A673 (cell line): ENCODE results near the gene DLGAP1. TPM values are rescaled to one million over a fixed set of nuclear protein-coding genes. Genes with fewer than 3 reads are reported as not detected.
A peak's percentile ranks its signal among the peaks of the same experiment; 100 is the strongest.
"Not testable (repeated sequence)": the region's sequence is repeated elsewhere in the genome, so short reads cannot be mapped to it uniquely, and the experiment has no call there.

Source experiments
- BruUV-seq: library from RNA; stranded (reverse); fragments of 400-500 nt; replicated peaks from 2 replicates; lab custom pipeline; 2021; lab: Mats Ljungman, UMichigan
- CTCF ChIA-PET: fragments of 300-600 bp; sonication (Branson Sonifier 250); formaldehyde crosslinking; loops from one replicate; lab custom pipeline; 2022; ENCODE audit warnings: antibody characterized with exemption; lab: Charles Lee
- POLR2A ChIA-PET: fragments of 300-600 bp; sonication (Branson Sonifier 250); formaldehyde crosslinking; loops from one replicate; lab custom pipeline; 2022; ENCODE audit warnings: antibody characterized with exemption; ENCODE audit not compliant: low non-redundant PET; lab: Charles Lee
- DNase-seq: peaks from one replicate; pipeline ENCODE4 v3.0.0-alpha.2; 2015; ENCODE audit warnings: low spot score
- H3K27ac ChIP-seq: fragments of 200-600 bp; sonication (generic); 2 replicates; pipeline ENCODE4 v1.5.1; 2016; ENCODE audit warnings: mixed run types, low read depth, mild to moderate bottlenecking, mixed read lengths, antibody characterized with exemption, low read length; ENCODE audit not compliant: poor library complexity, severe bottlenecking
- H3K27me3 ChIP-seq: fragments of 200-600 bp; sonication (generic); replicated peaks from 2 replicates; pipeline ENCODE4 v1.6.1; 2017; ENCODE audit warnings: mixed run types, low read depth, mild to moderate bottlenecking, mixed read lengths, antibody characterized with exemption, low read length; ENCODE audit not compliant: insufficient read depth, poor library complexity
- H3K36me3 ChIP-seq: fragments of 200-600 bp; sonication (generic); 2 replicates; pipeline ENCODE4 v1.6.1; 2016; ENCODE audit warnings: mixed run types, mild to moderate bottlenecking, mixed read lengths, antibody characterized with exemption, low read length; ENCODE audit not compliant: insufficient read depth, poor library complexity, severe bottlenecking
- H3K4me1 ChIP-seq: fragments of 200-600 bp; sonication (generic); 2 replicates; pipeline ENCODE4 v1.6.1; 2017; ENCODE audit warnings: mixed run types, mild to moderate bottlenecking, mixed read lengths, antibody characterized with exemption, low read length; ENCODE audit not compliant: insufficient read depth, poor library complexity, severe bottlenecking
- H3K4me3 ChIP-seq: fragments of 200-600 bp; sonication (generic); 2 replicates; pipeline ENCODE4 v1.5.1; 2016; ENCODE audit warnings: low read depth, mixed run types, mild to moderate bottlenecking, mixed read lengths, low read length; ENCODE audit not compliant: poor library complexity, severe bottlenecking
- H3K9me3 ChIP-seq: fragments of 200-600 bp; sonication (generic); 2 replicates; pipeline ENCODE4 v1.6.1; 2016; ENCODE audit warnings: mixed run types, low read depth, mild to moderate bottlenecking, mixed read lengths, antibody characterized with exemption, low read length; ENCODE audit not compliant: poor library complexity, severe bottlenecking
- EZH2 ChIP-seq: fragments of 200-600 bp; sonication (generic); IDR thresholded peaks from 2 replicates; pipeline ENCODE4 v1.6.1; 2017; ENCODE audit warnings: borderline replicate concordance, low read depth, mild to moderate bottlenecking, mixed read lengths, antibody characterized with exemption, low read length; ENCODE audit not compliant: poor library complexity, severe bottlenecking
- intact Hi-C: fragments of 100-400 bp; cut with micrococcal nuclease; formaldehyde crosslinking; loops from one replicate; pipeline ENCODE4 v1.10.0; 2022; ENCODE audit not compliant: unreplicated experiment
- total RNA-seq: library from RNA; stranded (reverse); gene quantifications from 2 replicates; pipeline ENCODE4 v1.2.3, GENCODE V29; 2021
- TF ChIP-seq, protein P1 (sequence below): fragments of 300-800, 200-600 bp; sonication (generic); conservative IDR thresholded peaks from 2 replicates; pipeline ENCODE4 v1.5.1; 2017; ENCODE audit warnings: low read depth, mild to moderate bottlenecking, antibody characterized with exemption, low read length, moderate library complexity, mixed read lengths

The DLGAP1 gene
- total RNA-seq, 1 experiment from 2014 or later = 135 TPM

DNA sequence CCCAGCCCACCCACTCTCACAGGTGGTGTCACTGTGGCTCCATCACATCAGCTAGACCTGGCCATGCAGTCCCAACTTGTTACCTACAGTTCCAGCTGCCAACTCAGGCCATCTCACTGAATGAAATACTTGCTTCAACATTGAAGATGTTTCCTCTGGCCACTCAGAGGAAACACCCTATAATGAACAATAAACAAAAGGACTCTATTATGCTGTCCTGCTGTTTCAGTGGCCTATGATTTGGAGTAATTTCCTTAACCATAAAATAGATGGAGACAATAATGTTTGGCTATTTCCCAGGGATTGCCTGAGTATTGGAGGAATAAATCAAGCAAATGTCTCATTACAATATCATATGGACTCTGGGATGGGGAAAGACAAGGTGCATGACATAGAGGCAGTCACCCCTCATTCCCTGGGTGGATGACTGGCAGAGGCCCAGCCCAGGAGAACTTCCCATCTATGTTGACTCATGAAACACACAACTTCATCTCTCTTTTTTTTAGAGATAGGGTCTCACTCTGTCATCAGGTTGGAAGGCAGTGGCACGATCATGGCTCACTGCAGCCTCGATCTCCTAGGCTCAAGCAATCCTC lies 870.7 kb downstream of the DLGAP1 start:
- intact Hi-C loops = no loop called here
- ChIA-PET CTCF (interaction anchor here (2.6 kb wide), 1 partner anchor 9 kb away, joined by 14 read pairs; no protein-coding TSS in a partner anchor), POLR2A (no interaction called here)
- no peaks in the 10 kb centered on the region for H3K9me3 ChIP-seq
- DNase-seq = no peak
- TF ChIP-seq EZH2 = no peak
- TF ChIP-seq, protein P1, sequence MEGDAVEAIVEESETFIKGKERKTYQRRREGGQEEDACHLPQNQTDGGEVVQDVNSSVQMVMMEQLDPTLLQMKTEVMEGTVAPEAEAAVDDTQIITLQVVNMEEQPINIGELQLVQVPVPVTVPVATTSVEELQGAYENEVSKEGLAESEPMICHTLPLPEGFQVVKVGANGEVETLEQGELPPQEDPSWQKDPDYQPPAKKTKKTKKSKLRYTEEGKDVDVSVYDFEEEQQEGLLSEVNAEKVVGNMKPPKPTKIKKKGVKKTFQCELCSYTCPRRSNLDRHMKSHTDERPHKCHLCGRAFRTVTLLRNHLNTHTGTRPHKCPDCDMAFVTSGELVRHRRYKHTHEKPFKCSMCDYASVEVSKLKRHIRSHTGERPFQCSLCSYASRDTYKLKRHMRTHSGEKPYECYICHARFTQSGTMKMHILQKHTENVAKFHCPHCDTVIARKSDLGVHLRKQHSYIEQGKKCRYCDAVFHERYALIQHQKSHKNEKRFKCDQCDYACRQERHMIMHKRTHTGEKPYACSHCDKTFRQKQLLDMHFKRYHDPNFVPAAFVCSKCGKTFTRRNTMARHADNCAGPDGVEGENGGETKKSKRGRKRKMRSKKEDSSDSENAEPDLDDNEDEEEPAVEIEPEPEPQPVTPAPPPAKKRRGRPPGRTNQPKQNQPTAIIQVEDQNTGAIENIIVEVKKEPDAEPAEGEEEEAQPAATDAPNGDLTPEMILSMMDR = no peak
- no peaks in the 10 kb centered on the region for H3K27me3 ChIP-seq
- H3K36me3 ChIP-seq = peaks cover 23% of the 10 kb centered on the region
- peaks cover 28% of the 10 kb centered on the region for H3K4me1 ChIP-seq
- BruUV-seq = no TSS peak
- H3K27ac ChIP-seq = no peak overlapping the region
- no peak overlapping the region for H3K4me3 ChIP-seq

DNA sequence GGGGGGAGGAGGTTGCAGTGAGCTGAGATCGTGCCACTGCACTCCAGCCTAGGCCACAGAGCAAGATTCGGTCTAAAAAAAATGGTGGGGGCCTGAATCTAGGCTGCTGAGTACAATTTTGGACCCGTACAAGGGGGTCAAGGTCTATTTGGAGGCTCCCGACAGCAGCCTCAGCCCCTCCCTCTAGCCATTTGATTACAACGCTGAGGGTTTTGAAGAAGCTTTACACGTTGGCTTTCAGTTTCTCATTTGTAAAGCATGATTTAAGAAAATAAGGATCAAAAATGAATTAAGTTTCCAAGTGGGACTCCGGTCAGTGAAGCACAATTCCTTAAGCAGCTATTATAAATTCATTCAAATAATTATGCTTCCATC lies 871.2 kb downstream of the DLGAP1 start:
- no peak for TF ChIP-seq EZH2
- TF ChIP-seq, protein P1 = no peak
- POLR2A ChIA-PET = no interaction called here
- CTCF ChIA-PET = interaction anchor here (2.6 kb wide), 1 partner anchor 10 kb away, joined by 14 read pairs; no protein-coding TSS in a partner anchor
- Histone ChIP-seq H3K36me3 (peaks cover 22% of the 10 kb centered on the region), H3K27me3 (no peaks in the 10 kb centered on the region), H3K9me3 (no peaks in the 10 kb centered on the region), H3K4me1 (peaks cover 28% of the 10 kb centered on the region), H3K4me3 (no peak overlapping the region), H3K27ac (peak overlapping the region; percentile 9)
- DNase-seq = no peak
- intact Hi-C loops = no loop called here
- BruUV-seq = no TSS peak

DNA sequence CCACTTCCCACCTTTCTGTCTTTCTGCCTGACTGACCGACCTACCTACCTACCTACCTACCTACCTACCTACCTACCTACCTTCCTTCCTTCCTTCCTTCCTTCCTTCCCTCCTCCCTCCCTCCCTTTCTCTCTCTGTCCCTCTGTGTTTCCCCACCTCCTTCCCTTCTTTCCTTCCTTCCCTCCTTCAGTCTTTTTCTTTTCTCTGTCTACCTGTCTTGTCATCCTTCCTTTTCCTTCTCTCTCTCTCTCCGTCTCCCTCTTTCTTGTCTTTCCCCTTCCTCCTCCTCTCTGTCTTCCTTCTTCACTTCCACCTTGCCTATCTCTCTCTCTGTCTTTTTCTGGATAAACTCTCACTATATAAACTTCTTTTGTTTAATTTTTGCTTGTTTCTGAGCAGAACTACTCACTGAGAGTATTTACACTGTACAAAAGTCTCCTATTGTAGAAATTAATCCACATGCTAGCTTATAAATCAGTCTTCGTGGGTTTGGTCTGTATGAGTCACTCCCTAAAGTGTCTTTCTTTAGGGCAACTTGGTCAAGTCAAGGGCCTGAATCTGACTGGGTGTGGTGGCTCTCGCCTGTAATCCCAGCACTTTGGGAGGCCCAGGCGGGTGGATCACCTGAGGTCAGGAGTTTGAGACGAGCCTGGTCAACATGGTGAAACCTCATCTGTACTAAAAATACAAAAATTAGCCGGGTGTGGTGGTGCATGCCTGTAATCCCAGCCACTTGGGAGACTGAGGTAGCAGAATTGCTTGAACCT lies 871.8 kb downstream of the DLGAP1 start:
- CTCF ChIA-PET, POLR2A ChIA-PET: not testable (repeated sequence)
- peak overlapping the region; percentile 9 for H3K27ac ChIP-seq

More for the DNA sequence above, 871.8 kb downstream of the DLGAP1 start:
- Histone ChIP-seq H3K36me3 (peaks cover 24% of the 10 kb centered on the region), H3K4me1 (peaks cover 28% of the 10 kb centered on the region)
- H3K4me3 ChIP-seq, H3K9me3 ChIP-seq, H3K27me3 ChIP-seq, DNase-seq, intact Hi-C loops, BruUV-seq: not testable (repeated sequence)
